A673 (cell line): ENCODE measurements around the gene OR4D11.

ENCODE experiments used
- EZH2 ChIP-seq: fragments of 200-600 bp; sonication (generic); IDR thresholded peaks from 2 replicates; pipeline ENCODE4 v1.6.1; 2017; ENCODE audit warnings: borderline replicate concordance, low read depth, mild to moderate bottlenecking, mixed read lengths, antibody characterized with exemption, low read length; ENCODE audit not compliant: poor library complexity, severe bottlenecking
- TF ChIP-seq, protein P1 (sequence below): fragments of 300-800, 200-600 bp; sonication (generic); conservative IDR thresholded peaks from 2 replicates; pipeline ENCODE4 v1.5.1; 2017; ENCODE audit warnings: low read depth, mild to moderate bottlenecking, antibody characterized with exemption, low read length, moderate library complexity, mixed read lengths

DNA sequence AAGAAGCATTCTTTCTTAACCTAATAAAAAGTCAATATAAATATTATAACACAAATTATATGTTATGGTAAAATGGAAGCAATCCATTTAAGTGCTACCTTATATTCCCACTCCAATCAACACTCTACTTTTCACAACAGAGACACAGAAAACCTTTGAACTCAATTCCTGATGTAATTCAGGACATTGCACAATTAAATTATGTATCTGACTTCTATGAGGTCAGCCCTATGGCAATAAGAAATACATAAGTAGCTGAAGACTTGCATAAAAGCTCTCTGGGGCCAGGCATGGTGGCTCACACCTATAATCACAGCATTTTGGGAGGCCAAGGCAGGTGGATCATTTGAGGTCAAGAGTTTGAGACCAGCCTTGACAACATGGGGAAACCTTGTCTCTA, 23.5 kb upstream of the OR4D11 start:
- TF ChIP-seq, protein P1, sequence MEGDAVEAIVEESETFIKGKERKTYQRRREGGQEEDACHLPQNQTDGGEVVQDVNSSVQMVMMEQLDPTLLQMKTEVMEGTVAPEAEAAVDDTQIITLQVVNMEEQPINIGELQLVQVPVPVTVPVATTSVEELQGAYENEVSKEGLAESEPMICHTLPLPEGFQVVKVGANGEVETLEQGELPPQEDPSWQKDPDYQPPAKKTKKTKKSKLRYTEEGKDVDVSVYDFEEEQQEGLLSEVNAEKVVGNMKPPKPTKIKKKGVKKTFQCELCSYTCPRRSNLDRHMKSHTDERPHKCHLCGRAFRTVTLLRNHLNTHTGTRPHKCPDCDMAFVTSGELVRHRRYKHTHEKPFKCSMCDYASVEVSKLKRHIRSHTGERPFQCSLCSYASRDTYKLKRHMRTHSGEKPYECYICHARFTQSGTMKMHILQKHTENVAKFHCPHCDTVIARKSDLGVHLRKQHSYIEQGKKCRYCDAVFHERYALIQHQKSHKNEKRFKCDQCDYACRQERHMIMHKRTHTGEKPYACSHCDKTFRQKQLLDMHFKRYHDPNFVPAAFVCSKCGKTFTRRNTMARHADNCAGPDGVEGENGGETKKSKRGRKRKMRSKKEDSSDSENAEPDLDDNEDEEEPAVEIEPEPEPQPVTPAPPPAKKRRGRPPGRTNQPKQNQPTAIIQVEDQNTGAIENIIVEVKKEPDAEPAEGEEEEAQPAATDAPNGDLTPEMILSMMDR, result no peak
- no peak for TF ChIP-seq EZH2
